ENCODE results near the gene FOXI1. TPM values are rescaled to one million over a fixed set of nuclear protein-coding genes. Genes with fewer than 3 reads are reported as not detected.

The FOXI1 gene
- total RNA-seq, 1 donor from 2014 or later, result not detected

- intact Hi-C loops (cut with DNase I), result no loop called here
- DNase-seq (no peak), ATAC-seq (ENCODE audit: poor library complexity) (no peak)
Observed at GRCh38 chr5:170144286-170145023, 38.8 kb downstream of the FOXI1 start.

GRCh38 chr5:170145462-170145861, 39.8 kb downstream of the FOXI1 start:
- intact Hi-C loops (cut with DNase I), result no loop called here
- no peak for DNase-seq
- ATAC-seq (ENCODE audit: poor library complexity), result no peak

- DNase-seq, result no peak
- intact Hi-C loops (cut with DNase I), result no loop called here
- ATAC-seq (ENCODE audit: poor library complexity), result no peak
Observed at GRCh38 chr5:170147051-170147752, 41.5 kb downstream of the FOXI1 start.

GRCh38 chr5:170147753-170148264, 42.1 kb downstream of the FOXI1 start:
- DNase-seq, result no peak
- ATAC-seq (ENCODE audit: poor library complexity), result no peak
- intact Hi-C loops (cut with DNase I), result no loop called here

GRCh38 chr5:170148430-170149205, 42.9 kb downstream of the FOXI1 start:
- ATAC-seq (ENCODE audit: poor library complexity) (no peak), DNase-seq (no peak)

GRCh38 chr5:170149206-170149515, 43.5 kb downstream of the FOXI1 start:
- ATAC-seq (ENCODE audit: poor library complexity) (no peak), DNase-seq (no peak)
- intact Hi-C loops (cut with DNase I), result no loop called here

More at GRCh38 chr5:170148430-170149205, 42.9 kb downstream of the FOXI1 start:
- intact Hi-C loops (cut with DNase I), result no loop called here

- DNase-seq (no peak), ATAC-seq (ENCODE audit: poor library complexity) (no peak)
- intact Hi-C loops (cut with DNase I), result no loop called here
Observed at GRCh38 chr5:170150713-170151096, 45.0 kb downstream of the FOXI1 start.

- intact Hi-C loops (cut with DNase I), result no loop called here
- ATAC-seq (ENCODE audit: poor library complexity) (peak; percentile 91), DNase-seq (peak; percentile 78)
Observed at GRCh38 chr5:170151097-170151831, 45.6 kb downstream of the FOXI1 start.

GRCh38 chr5:170152767-170153166, 47.1 kb downstream of the FOXI1 start:
- DNase-seq (no peak), ATAC-seq (ENCODE audit: poor library complexity) (no peak)
- intact Hi-C loops (cut with DNase I), result no loop called here

GRCh38 chr5:170154297-170154696, 48.6 kb downstream of the FOXI1 start:
- ATAC-seq (ENCODE audit: poor library complexity) (no peak), DNase-seq (no peak)
- intact Hi-C loops (cut with DNase I), result no loop called here

GRCh38 chr5:170154744-170155143, 49.0 kb downstream of the FOXI1 start:
- ATAC-seq (ENCODE audit: poor library complexity) (no peak), DNase-seq (no peak)
- intact Hi-C loops (cut with DNase I), result no loop called here

- no peak for ATAC-seq (ENCODE audit: poor library complexity)
- intact Hi-C loops (cut with DNase I), result no loop called here
- no peak for DNase-seq
Observed at GRCh38 chr5:170155771-170156170, 50.1 kb downstream of the FOXI1 start.

- intact Hi-C loops (cut with DNase I), result no loop called here
Observed at GRCh38 chr5:170159101-170159698, 53.5 kb downstream of the FOXI1 start.

More at GRCh38 chr5:170159101-170159698, 53.5 kb downstream of the FOXI1 start:
- no peak for ATAC-seq (ENCODE audit: poor library complexity)
- DNase-seq, result no peak

Other genes starting within 250 kb of the FOXI1 start
- gene INSYN2B, start 125.4 kb upstream of the FOXI1 start, total RNA-seq, result 0.30 TPM
- 0.65 TPM for gene C5orf58, start 127.1 kb downstream of the FOXI1 start, total RNA-seq
- 6.7 TPM for gene LCP2, start 191.9 kb downstream of the FOXI1 start, total RNA-seq